ENCODE measurements around the gene MANSC1.
A peak's percentile ranks its signal among the peaks of the same experiment; 100 is the strongest.

Gene MANSC1

DNA sequence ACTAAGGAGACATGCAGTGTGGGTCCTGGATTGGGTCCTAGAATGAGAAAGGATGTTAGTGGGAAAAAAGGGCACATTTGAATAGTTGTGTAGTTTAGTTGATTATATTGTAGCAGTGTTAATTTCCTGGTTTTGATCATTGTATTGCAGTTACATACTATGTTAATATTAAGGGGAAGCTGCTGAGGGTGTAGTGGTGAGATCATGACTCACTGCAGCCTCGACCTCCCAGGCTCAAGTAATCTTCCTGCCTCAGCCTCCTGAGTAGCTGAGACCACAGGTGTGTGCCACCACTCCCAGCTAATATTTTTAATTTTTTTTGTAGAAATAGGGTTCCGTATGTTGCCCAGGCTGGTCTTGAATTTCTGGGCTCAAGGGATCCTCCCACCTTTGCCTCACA, 28.6 kb upstream of the MANSC1 start:
- H2AK5ac ChIP-seq (ENCODE audit: low read length) = no peak overlapping the region
- no peak overlapping the region for H3K14ac ChIP-seq (ENCODE audit: low read length)
- H4K8ac ChIP-seq (ENCODE audit: low read depth, low read length) = no peak overlapping the region
- no peak overlapping the region for H4K91ac ChIP-seq (ENCODE audit: low read depth, low read length)
- H3K4me3 ChIP-seq (ENCODE audit: low read depth, low read length) = no peak overlapping the region
- H3K9ac ChIP-seq (ENCODE audit: low read length) = no peak overlapping the region
- H2BK12ac ChIP-seq (ENCODE audit: low read length) = no peak overlapping the region
- no peak overlapping the region for H3K27ac ChIP-seq (ENCODE audit: low read depth, low read length)
- no peak overlapping the region for H3K18ac ChIP-seq (ENCODE audit: low read length)
- H3K23ac ChIP-seq (ENCODE audit: low read length) = no peak overlapping the region
- no peak overlapping the region for H2BK5ac ChIP-seq (ENCODE audit: low read depth, low read length, poor library complexity)
- no CpG with 5 or more reads among the region's 2 CpGs for WGBS (ENCODE audit: extremely low coverage, insufficient coverage, insufficient read length)
- H3K27me3 ChIP-seq (ENCODE audit: insufficient read depth, low read length) = no peaks in the 10 kb centered on the region
- H3K4me1 ChIP-seq (ENCODE audit: control insufficient read depth in 1 of 2, insufficient read depth in 2 of 2, low read length in 2 of 2) = no peaks in the 10 kb centered on the region
- peaks cover 0 to 3% of the 10 kb centered on the region in 2 experiments for H3K36me3 ChIP-seq (ENCODE audit: control insufficient read depth in 1 of 2, insufficient read depth in 2 of 2, low read length in 2 of 2)
- no peak for DNase-seq
- H2AFZ ChIP-seq (ENCODE audit: insufficient read depth, low read length, poor library complexity) = no peak overlapping the region
- no peak overlapping the region for H3K4ac ChIP-seq (ENCODE audit: low read depth, low read length)
- no peak overlapping the region for H4K12ac ChIP-seq (ENCODE audit: low read depth, low read length)
- no peaks in the 10 kb centered on the region for H3K79me2 ChIP-seq (ENCODE audit: control insufficient read depth, insufficient read depth, low read length, poor library complexity)
- H3K9me3 ChIP-seq (ENCODE audit: insufficient read depth, low read depth, low read length) = no peaks in the 10 kb centered on the region
- H3K79me1 ChIP-seq (ENCODE audit: low read length) = no peaks in the 10 kb centered on the region
- no peak overlapping the region for H2BK120ac ChIP-seq (ENCODE audit: insufficient read depth, low read length, poor library complexity)
- no peak overlapping the region for H3K4me2 ChIP-seq (ENCODE audit: low read length)

DNA sequence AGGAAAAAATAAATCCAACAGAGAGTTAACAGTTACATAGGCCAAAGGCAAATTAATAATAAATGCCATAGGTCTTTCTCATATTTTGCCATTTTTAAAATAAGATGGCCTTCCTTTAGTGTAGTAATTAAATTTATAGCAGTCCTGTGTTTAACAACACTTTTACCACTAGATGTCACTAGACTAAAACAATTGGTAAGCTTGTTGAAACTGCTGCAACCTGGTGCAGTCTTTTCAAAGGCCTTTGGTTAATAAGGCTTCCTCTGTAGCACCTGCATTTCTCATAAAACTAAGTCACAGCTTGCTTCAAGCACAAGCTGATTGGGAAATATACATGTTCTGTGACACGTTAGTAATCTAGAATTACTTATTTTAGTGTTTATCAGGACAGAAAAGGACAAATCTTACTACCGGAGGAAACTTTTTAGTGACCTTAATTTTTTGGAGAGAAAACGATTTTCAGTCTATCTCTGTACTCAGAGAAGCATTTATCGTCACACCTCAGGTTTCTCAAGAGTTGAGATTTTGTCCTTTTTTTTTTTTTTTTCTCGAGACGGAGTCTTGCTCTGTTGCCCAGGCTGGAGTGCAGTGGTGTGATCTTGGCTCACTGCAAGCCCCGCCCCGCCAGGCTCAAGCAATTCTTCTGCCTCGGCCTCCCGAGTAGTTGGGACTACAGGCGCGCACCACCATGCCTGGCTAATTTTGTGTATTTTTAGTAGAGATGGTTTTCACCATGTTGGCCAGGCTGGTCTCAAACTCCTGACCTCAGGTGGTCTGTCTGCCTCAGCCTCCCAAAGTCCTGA, 26.8 kb upstream of the MANSC1 start:
- H3K27ac ChIP-seq (ENCODE audit: low read depth, low read length) = no peak overlapping the region
- H3K4me3 ChIP-seq (ENCODE audit: low read depth, low read length) = no peak overlapping the region
- H4K8ac ChIP-seq (ENCODE audit: low read depth, low read length) = no peak overlapping the region
- no peak overlapping the region for H3K18ac ChIP-seq (ENCODE audit: low read length)
- H3K79me1 ChIP-seq (ENCODE audit: low read length) = no peaks in the 10 kb centered on the region
- H3K23ac ChIP-seq (ENCODE audit: low read length) = no peak overlapping the region
- H3K4me1 ChIP-seq (ENCODE audit: control insufficient read depth in 1 of 2, insufficient read depth in 2 of 2, low read length in 2 of 2) = no peaks in the 10 kb centered on the region
- H3K27me3 ChIP-seq (ENCODE audit: insufficient read depth, low read length) = no peaks in the 10 kb centered on the region
- no peak overlapping the region for H3K4me2 ChIP-seq (ENCODE audit: low read length)
- H3K36me3 ChIP-seq (ENCODE audit: control insufficient read depth in 1 of 2, insufficient read depth in 2 of 2, low read length in 2 of 2) = peaks cover 0 to 2% of the 10 kb centered on the region in 2 experiments
- H3K9ac ChIP-seq (ENCODE audit: low read length) = no peak overlapping the region
- no peak overlapping the region for H4K91ac ChIP-seq (ENCODE audit: low read depth, low read length)
- H3K9me3 ChIP-seq (ENCODE audit: insufficient read depth, low read depth, low read length) = no peaks in the 10 kb centered on the region
- no peak overlapping the region for H2AFZ ChIP-seq (ENCODE audit: insufficient read depth, low read length, poor library complexity)
- no peak overlapping the region for H3K4ac ChIP-seq (ENCODE audit: low read depth, low read length)
- H2AK5ac ChIP-seq (ENCODE audit: low read length) = no peak overlapping the region
- WGBS (ENCODE audit: extremely low coverage, insufficient coverage, insufficient read length) = no CpG with 5 or more reads among the region's 12 CpGs
- H2BK12ac ChIP-seq (ENCODE audit: low read length) = no peak overlapping the region
- no peaks in the 10 kb centered on the region for H3K79me2 ChIP-seq (ENCODE audit: control insufficient read depth, insufficient read depth, low read length, poor library complexity)
- DNase-seq = peak; percentile 46 to 93
- H4K12ac ChIP-seq (ENCODE audit: low read depth, low read length) = no peak overlapping the region
- no peak overlapping the region for H3K14ac ChIP-seq (ENCODE audit: low read length)
- no peak overlapping the region for H2BK120ac ChIP-seq (ENCODE audit: insufficient read depth, low read length, poor library complexity)
- no peak overlapping the region for H2BK5ac ChIP-seq (ENCODE audit: low read depth, low read length, poor library complexity)

DNA sequence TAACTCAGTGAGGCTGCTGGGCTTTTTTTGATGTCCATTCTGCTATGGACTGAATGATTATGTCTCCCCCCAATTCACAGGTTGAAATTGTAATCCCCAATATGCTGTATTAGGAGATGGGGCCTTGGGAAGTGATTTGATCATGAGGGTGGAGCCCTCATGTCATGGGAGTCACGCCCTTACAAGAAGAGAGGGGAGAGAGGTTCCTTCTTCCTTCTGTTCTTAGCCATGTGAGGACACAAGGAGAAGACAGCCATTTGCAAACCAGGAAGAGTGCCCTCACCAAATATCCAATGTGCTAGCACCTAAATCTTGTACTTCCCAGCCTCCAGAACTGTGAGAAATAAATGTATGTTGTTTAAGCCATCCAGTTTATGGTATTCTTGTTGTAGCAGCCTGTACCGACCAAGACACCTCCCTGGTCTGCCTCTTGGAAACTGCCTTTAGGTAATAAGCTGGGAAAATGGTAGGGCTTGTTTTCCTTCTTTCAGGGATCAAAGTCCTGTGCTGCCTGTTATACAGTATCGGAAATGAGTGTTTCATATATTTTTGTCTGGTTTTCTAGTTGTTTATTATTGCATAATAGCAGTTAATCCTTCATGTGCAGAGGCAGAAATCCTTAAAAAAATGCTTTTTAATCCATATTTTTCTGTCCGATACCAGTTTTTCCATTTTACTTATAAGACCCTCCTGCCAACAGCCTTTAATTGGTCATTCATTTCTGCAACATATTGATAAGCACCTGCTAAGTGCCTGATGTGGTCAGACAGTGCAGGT, 23.1 kb upstream of the MANSC1 start:
- no peak for DNase-seq
- Histone ChIP-seq H3K79me2 (ENCODE audit: control insufficient read depth, insufficient read depth, low read length, poor library complexity) (no peaks in the 10 kb centered on the region), H4K8ac (ENCODE audit: low read depth, low read length) (no peak overlapping the region), H3K27me3 (ENCODE audit: insufficient read depth, low read length) (no peaks in the 10 kb centered on the region), H3K9me3 (ENCODE audit: insufficient read depth, low read depth, low read length) (no peaks in the 10 kb centered on the region), H3K4ac (ENCODE audit: low read depth, low read length) (no peak overlapping the region), H3K36me3 (ENCODE audit: control insufficient read depth in 1 of 2, insufficient read depth in 2 of 2, low read length in 2 of 2) (peaks cover 0 to 2% of the 10 kb centered on the region in 2 experiments), H3K23ac (ENCODE audit: low read length) (no peak overlapping the region), H4K91ac (ENCODE audit: low read depth, low read length) (no peak overlapping the region), H2BK12ac (ENCODE audit: low read length) (no peak overlapping the region), H3K4me1 (ENCODE audit: control insufficient read depth in 1 of 2, insufficient read depth in 2 of 2, low read length in 2 of 2) (no peaks in the 10 kb centered on the region), H3K18ac (ENCODE audit: low read length) (no peak overlapping the region), H3K27ac (ENCODE audit: low read depth, low read length) (no peak overlapping the region), H2BK5ac (ENCODE audit: low read depth, low read length, poor library complexity) (no peak overlapping the region), H3K79me1 (ENCODE audit: low read length) (no peaks in the 10 kb centered on the region), H3K9ac (ENCODE audit: low read length) (no peak overlapping the region), H3K4me3 (ENCODE audit: low read depth, low read length) (no peak overlapping the region), H3K4me2 (ENCODE audit: low read length) (no peak overlapping the region), H3K14ac (ENCODE audit: low read length) (no peak overlapping the region), H2AK5ac (ENCODE audit: low read length) (no peak overlapping the region), H2AFZ (ENCODE audit: insufficient read depth, low read length, poor library complexity) (no peak overlapping the region), H4K12ac (ENCODE audit: low read depth, low read length) (no peak overlapping the region), H2BK120ac (ENCODE audit: insufficient read depth, low read length, poor library complexity) (no peak overlapping the region)
- WGBS (ENCODE audit: extremely low coverage, insufficient coverage, insufficient read length) = no CpG with 5 or more reads among the region's 4 CpGs

DNA sequence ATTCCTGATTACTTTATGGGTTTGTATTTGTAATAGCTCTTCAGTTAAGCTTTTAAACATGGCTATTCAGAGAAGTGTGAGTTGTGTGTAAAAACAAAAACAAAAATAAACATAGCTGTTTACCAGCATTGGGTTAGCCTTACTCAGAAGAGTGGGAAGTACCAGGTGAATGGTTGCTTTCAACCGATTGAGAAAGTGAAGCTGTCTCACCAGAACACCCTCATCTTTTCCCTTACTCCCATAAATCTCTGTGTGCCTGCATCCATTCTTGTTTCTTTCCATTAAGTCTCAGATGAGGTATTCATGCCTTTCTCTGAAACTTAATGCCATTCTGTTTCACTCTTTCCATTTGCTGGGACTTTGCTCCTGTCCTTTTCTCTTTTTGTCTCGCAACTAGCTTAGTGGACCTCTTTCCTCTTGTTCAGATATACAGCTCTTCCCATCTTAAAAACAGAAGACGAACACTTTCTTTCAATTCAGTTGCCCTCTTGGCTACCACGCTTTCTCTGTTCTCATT, 17.5 kb upstream of the MANSC1 start:
- Histone ChIP-seq H3K4me1 (ENCODE audit: control insufficient read depth in 1 of 2, insufficient read depth in 2 of 2, low read length in 2 of 2) (no peaks in the 10 kb centered on the region), H3K27ac (ENCODE audit: low read depth, low read length) (no peak overlapping the region), H4K12ac (ENCODE audit: low read depth, low read length) (no peak overlapping the region), H3K79me1 (ENCODE audit: low read length) (no peaks in the 10 kb centered on the region), H2AK5ac (ENCODE audit: low read length) (no peak overlapping the region), H3K9ac (ENCODE audit: low read length) (no peak overlapping the region), H2BK120ac (ENCODE audit: insufficient read depth, low read length, poor library complexity) (no peak overlapping the region), H3K4me3 (ENCODE audit: low read depth, low read length) (no peak overlapping the region), H3K4ac (ENCODE audit: low read depth, low read length) (no peak overlapping the region), H3K14ac (ENCODE audit: low read length) (no peak overlapping the region), H2BK12ac (ENCODE audit: low read length) (no peak overlapping the region), H4K8ac (ENCODE audit: low read depth, low read length) (no peak overlapping the region), H3K23ac (ENCODE audit: low read length) (peak overlapping the region; percentile 37), H3K79me2 (ENCODE audit: control insufficient read depth, insufficient read depth, low read length, poor library complexity) (no peaks in the 10 kb centered on the region), H2BK5ac (ENCODE audit: low read depth, low read length, poor library complexity) (no peak overlapping the region), H3K9me3 (ENCODE audit: insufficient read depth, low read depth, low read length) (no peaks in the 10 kb centered on the region), H4K91ac (ENCODE audit: low read depth, low read length) (no peak overlapping the region), H3K18ac (ENCODE audit: low read length) (no peak overlapping the region), H3K4me2 (ENCODE audit: low read length) (no peak overlapping the region), H3K27me3 (ENCODE audit: insufficient read depth, low read length) (no peaks in the 10 kb centered on the region), H3K36me3 (ENCODE audit: control insufficient read depth in 1 of 2, insufficient read depth in 2 of 2, low read length in 2 of 2) (peaks cover 2 to 3% of the 10 kb centered on the region in 2 experiments), H2AFZ (ENCODE audit: insufficient read depth, low read length, poor library complexity) (no peak overlapping the region)
- WGBS (ENCODE audit: extremely low coverage, insufficient coverage, insufficient read length) = no CpG with 5 or more reads among the region's 4 CpGs
- DNase-seq = peak in 1 of 2 donors; percentile 60
